Psoas muscle (tissue), 8 donors: ENCODE data around the gene CMTM1. TPM values are rescaled to one million over a fixed set of nuclear protein-coding genes. Genes with fewer than 3 reads are reported as not detected.

ENCODE experiments used
- ATAC-seq, 4 donors: fragments of 200-7000 bp; cut with Tn5 transposase; one replicate each; pipeline ENCODE4 v1.9.1; 2020; ENCODE audit warnings: moderate library complexity in 3 of 4, mild to moderate bottlenecking in 2 of 4
- DNase-seq, 2 donors: peaks; one replicate each; pipeline ENCODE4 v3.0.0-alpha.2; 2020
- H3K27ac ChIP-seq: fragments of 200-600 bp; one replicate; pipeline ENCODE4 v1.8.0; 2022
- H3K27me3 ChIP-seq, 3 donors: fragments of 200-600 bp in 1 of 3; one replicate each; pipeline versions ENCODE4 v1.6.1 to v1.8.0; 2013 to 2022; ENCODE audit warnings: low read length in 2 of 3, mild to moderate bottlenecking in 2 of 3, moderate library complexity in 1 of 3; ENCODE audit not compliant: insufficient read depth in 3 of 3
- H3K36me3 ChIP-seq, 2 donors: fragments of 200-600 bp in 1 of 2; one replicate each; pipeline versions ENCODE4 v1.6.1 to v1.8.0; 2013 to 2022; ENCODE audit warnings: low read depth in 1 of 2, mild to moderate bottlenecking in 1 of 2, moderate library complexity in 1 of 2; ENCODE audit not compliant: insufficient read depth in 1 of 2
- H3K4me1 ChIP-seq: fragments of 200-600 bp; one replicate; pipeline ENCODE4 v1.8.0; 2022
- H3K4me3 ChIP-seq: fragments of 200-600 bp; one replicate; pipeline ENCODE4 v1.8.0; 2022; ENCODE audit warnings: mild to moderate bottlenecking
- H3K9me3 ChIP-seq: fragments of 200-600 bp; one replicate; pipeline ENCODE4 v1.8.0; 2022
- CTCF ChIP-seq: fragments of 200-600 bp; IDR thresholded peaks from one replicate; pipeline ENCODE4 v1.8.0; 2022; ENCODE audit warnings: antibody characterized with exemption
- WGBS, 3 donors: extraction: QIAGEN DNeasy Blood & Tissue Kit; methylation state at CpG; one replicate each; pipeline versions ENCODE4 v1.1.6 to v1.1.7; 2013; 5-methylcytosine and 5-hydroxymethylcytosine counted together
- intact Hi-C, 2 donors: fragments of 100-400 bp; cut with DNase I; formaldehyde crosslinking; loops; one replicate each; pipeline versions ENCODE4 v1.11.0 to v1.14.2; 2022
- polyA plus RNA-seq, 3 donors: library from polyadenylated mRNA; stranded (reverse); fragments of 200-250 nt; gene quantifications; one replicate each; pipeline ENCODE4 v1.2.3, GENCODE V29; 2013
- total RNA-seq, 4 donors: library from RNA; stranded (reverse); fragmentation: NEBNext Ultra II Directional in 2 of 4; extraction: Animal tissue kit (Norgen Biotek cat#: 25700) in 2 of 4; gene quantifications; one replicate each; pipeline versions ENCODE4 v1.2.1 to v1.2.4, GENCODE V29; 2021 to 2023
- donor health status: healthy with polysubstance abuse.
- donor health status: DM: no; HTN: no; CAD: no; lungs with moderate emphysema.
- donor health status: Bipolar disorder and iron deficiency.
- donor health status: healthy.
- donor health status: DM: yes; HTN: yes; CAD: no.
- donor health status: DM: no; HTN: no; CAD: no.
- donor health status: DM: no; HTN: no; CAD: no.
- donor health status: DM: yes; HTN: yes; CAD: no.

Gene CMTM1
- total and polyA plus RNA-seq, 7 donors, result 0.04 to 1.1 (median 0.50) TPM; not detected in 3

- no peaks in the 10 kb centered on the region for H3K9me3 ChIP-seq
- DNase-seq (no peak), ATAC-seq (no peak)
- TF ChIP-seq CTCF, result no peak
- no peaks in the 10 kb centered on the region for H3K27me3 ChIP-seq
- no peak overlapping the region for H3K4me3 ChIP-seq
- 86 to 93% (median 88%) methylated on average over 1 of the region's 1 CpG for WGBS, 3 donors
- no peak overlapping the region for H3K27ac ChIP-seq
- H3K4me1 ChIP-seq, result no peaks in the 10 kb centered on the region
- H3K36me3 ChIP-seq, result peaks cover 0 to 6% of the 10 kb centered on the region in 2 donors
- intact Hi-C loops, result no loop called here
These were observed 6.1 kb upstream of the CMTM1 start for GRCh38 chr16:66560107-66560506.

GRCh38 chr16:66561381-66562080, 4.7 kb upstream of the CMTM1 start:
- Histone ChIP-seq H3K4me3 (no peak overlapping the region), H3K36me3 (peaks cover 0 to 6% of the 10 kb centered on the region in 2 donors), H3K27ac (no peak overlapping the region), H3K27me3 (no peaks in the 10 kb centered on the region), H3K4me1 (no peaks in the 10 kb centered on the region), H3K9me3 (no peaks in the 10 kb centered on the region)
- no peak for ATAC-seq
- WGBS, 3 donors, result 97 to 98% (median 98%) methylated on average over 3 of the region's 3 CpGs
- no peak for DNase-seq
- TF ChIP-seq CTCF, result no peak
- intact Hi-C loops, result no loop called here

GRCh38 chr16:66562409-66562808, 3.8 kb upstream of the CMTM1 start:
- ATAC-seq, result no peak
- DNase-seq, result no peak
- Histone ChIP-seq H3K36me3 (peaks cover 0 to 6% of the 10 kb centered on the region in 2 donors), H3K9me3 (no peaks in the 10 kb centered on the region), H3K27me3 (no peaks in the 10 kb centered on the region), H3K27ac (no peak overlapping the region), H3K4me1 (no peaks in the 10 kb centered on the region), H3K4me3 (no peak overlapping the region)
- intact Hi-C loops, result no loop called here
- TF ChIP-seq CTCF, result no peak
- 85 to 94% (median 92%) methylated on average over 1 of the region's 1 CpG for WGBS, 3 donors

- ATAC-seq, result no peak
- intact Hi-C loops, result no loop called here
These were observed 3.3 kb upstream of the CMTM1 start for GRCh38 chr16:66562986-66563385.

More at GRCh38 chr16:66562986-66563385, 3.3 kb upstream of the CMTM1 start:
- H3K4me1 ChIP-seq, result no peaks in the 10 kb centered on the region
- no peak for TF ChIP-seq CTCF
- no peak overlapping the region for H3K27ac ChIP-seq
- no peak for DNase-seq
- peaks cover 0 to 6% of the 10 kb centered on the region in 2 donors for H3K36me3 ChIP-seq
- H3K27me3 ChIP-seq, result no peaks in the 10 kb centered on the region
- no peaks in the 10 kb centered on the region for H3K9me3 ChIP-seq
- 91 to 98% (median 97%) methylated on average over 2 of the region's 2 CpGs for WGBS, 3 donors
- no peak overlapping the region for H3K4me3 ChIP-seq
